HEK293 (cell line): ENCODE data around the gene ARHGAP22.

Experiments
- CTCF ChIA-PET: fragments of 350-600 bp; formaldehyde crosslinking; extraction: SDS; loops from one replicate; lab custom pipeline; 2021; ENCODE audit warnings: antibody characterized with exemption; lab: Yijun Ruan, JAX
- POLR2A ChIA-PET: fragments of 300-600 bp; formaldehyde crosslinking; extraction: SDS; loops from one replicate; lab custom pipeline; 2020; ENCODE audit warnings: antibody characterized with exemption, inconsistent platforms; lab: Yijun Ruan, JAX
- H3K27ac ChIP-seq: fragments of 200-500 bp; sonication (Bioruptor generic); 2 replicates; pipeline ENCODE4 v1.5.1; 2014; ENCODE audit warnings: low read depth, low read length, control low read depth, inconsistent platforms; ENCODE audit errors: extremely low read depth
- H3K36me3 ChIP-seq, 2 experiments: fragments of 200-500 bp in 1 of 2; sonication (Bioruptor generic) in 1 of 2; 1 replicate in 1 of 2; 2 replicates in 1 of 2; pipeline ENCODE4 v1.5.1; 2014 to 2017; ENCODE audit warnings: inconsistent platforms in 2 of 2, low read length in 2 of 2; ENCODE audit not compliant: control insufficient read depth in 2 of 2, insufficient read depth in 1 of 2
- H3K4me1 ChIP-seq: fragments of 200-500 bp; sonication (Bioruptor generic); 2 replicates; pipeline ENCODE4 v1.5.1; 2014; ENCODE audit warnings: mild to moderate bottlenecking, low read length, inconsistent platforms; ENCODE audit not compliant: control insufficient read depth, insufficient read depth
- H3K4me3 ChIP-seq: 2 replicates; pipeline ENCODE4 v1.5.1; 2011; ENCODE audit warnings: low read depth, mild to moderate bottlenecking, control low read depth, low read length, moderate library complexity
- H3K9me3 ChIP-seq: fragments of 200-500 bp; sonication (Bioruptor generic); 2 replicates; pipeline ENCODE4 v1.5.1; 2014; ENCODE audit warnings: low read depth, low read length, inconsistent platforms; ENCODE audit not compliant: control insufficient read depth, insufficient read depth
- EGR2 ChIP-seq: fragments of 450-650 bp; formaldehyde crosslinking; IDR thresholded peaks from 2 replicates; pipeline ENCODE4 v1.5.1; 2016; ENCODE audit warnings: low read depth, missing biosample characterization, missing genetic modification characterization
- INSM2 ChIP-seq: fragments of 450-650 bp; formaldehyde crosslinking; IDR thresholded peaks from 2 replicates; pipeline ENCODE4 v1.5.1; 2016; ENCODE audit warnings: missing biosample characterization, missing genetic modification characterization
- KLF1 ChIP-seq: fragments of 450-650 bp; formaldehyde crosslinking; IDR thresholded peaks from 2 replicates; pipeline ENCODE4 v1.5.1; 2016; ENCODE audit warnings: missing biosample characterization, missing genetic modification characterization
- PRDM2 ChIP-seq: fragments of 450-650 bp; formaldehyde crosslinking; IDR thresholded peaks from 2 replicates; pipeline ENCODE4 v1.5.1; 2016; ENCODE audit warnings: missing biosample characterization, missing genetic modification characterization, borderline replicate concordance
- SP3 ChIP-seq: fragments of 450-650 bp; formaldehyde crosslinking; IDR thresholded peaks from 2 replicates; pipeline ENCODE4 v1.5.1; 2016; ENCODE audit warnings: missing biosample characterization, missing genetic modification characterization
- ZBTB49 ChIP-seq: fragments of 450-650 bp; formaldehyde crosslinking; IDR thresholded peaks from 2 replicates; pipeline ENCODE4 v1.5.1; 2016; ENCODE audit warnings: missing biosample characterization, missing genetic modification characterization, low read depth
- ZBTB7A ChIP-seq: fragments of 450-650 bp; formaldehyde crosslinking; IDR thresholded peaks from 2 replicates; pipeline ENCODE4 v1.5.1; 2016; ENCODE audit warnings: low read depth, missing biosample characterization, missing genetic modification characterization
- ZFP41 ChIP-seq: fragments of 450-650 bp; formaldehyde crosslinking; IDR thresholded peaks from 2 replicates; pipeline ENCODE4 v1.5.1; 2016; ENCODE audit warnings: missing biosample characterization, missing genetic modification characterization, borderline replicate concordance
- ZNF138 ChIP-seq: fragments of 450-650 bp; formaldehyde crosslinking; IDR thresholded peaks from 2 replicates; pipeline ENCODE4 v1.5.1; 2016; ENCODE audit warnings: missing biosample characterization, missing genetic modification characterization, borderline replicate concordance
- ZNF146 ChIP-seq: fragments of 450-650 bp; formaldehyde crosslinking; IDR thresholded peaks from 2 replicates; pipeline ENCODE4 v1.5.1; 2016; ENCODE audit warnings: missing biosample characterization, missing genetic modification characterization
- ZNF148 ChIP-seq: fragments of 450-650 bp; formaldehyde crosslinking; IDR thresholded peaks from 2 replicates; pipeline ENCODE4 v1.5.0; 2017; ENCODE audit warnings: missing biosample characterization, missing genetic modification characterization, borderline replicate concordance
- ZNF239 ChIP-seq: fragments of 450-650 bp; formaldehyde crosslinking; IDR thresholded peaks from 2 replicates; pipeline ENCODE4 v1.5.1; 2016; ENCODE audit warnings: missing biosample characterization, missing genetic modification characterization
- ZNF394 ChIP-seq: fragments of 450-650 bp; formaldehyde crosslinking; IDR thresholded peaks from 2 replicates; pipeline ENCODE4 v1.5.1; 2016; ENCODE audit warnings: missing biosample characterization, missing genetic modification characterization, mild to moderate bottlenecking, moderate library complexity, borderline replicate concordance
- ZNF473 ChIP-seq: fragments of 450-650 bp; formaldehyde crosslinking; IDR thresholded peaks from 2 replicates; pipeline ENCODE4 v1.5.1; 2017; ENCODE audit warnings: missing biosample characterization, missing genetic modification characterization
- ZNF48 ChIP-seq: fragments of 450-650 bp; formaldehyde crosslinking; IDR thresholded peaks from 2 replicates; pipeline ENCODE4 v1.5.1; 2016; ENCODE audit warnings: missing biosample characterization, missing genetic modification characterization
- ZNF623 ChIP-seq: fragments of 450-650 bp; formaldehyde crosslinking; IDR thresholded peaks from 2 replicates; pipeline ENCODE4 v1.5.1; 2016; ENCODE audit warnings: missing biosample characterization, missing genetic modification characterization
- ZNF624 ChIP-seq: fragments of 450-650 bp; formaldehyde crosslinking; IDR thresholded peaks from 2 replicates; pipeline ENCODE4 v1.5.1; 2017; ENCODE audit warnings: missing biosample characterization, missing genetic modification characterization
- ZNF776 ChIP-seq: fragments of 450-650 bp; formaldehyde crosslinking; IDR thresholded peaks from 2 replicates; pipeline ENCODE4 v1.5.0; 2017; ENCODE audit warnings: missing biosample characterization, missing genetic modification characterization, borderline replicate concordance
- ZSCAN30 ChIP-seq: fragments of 450-650 bp; IDR thresholded peaks from 2 replicates; pipeline ENCODE4 v1.5.1; 2018; ENCODE audit warnings: missing biosample characterization, mild to moderate bottlenecking, missing genetic modification characterization, moderate library complexity
- TF ChIP-seq, protein P1 (sequence below): fragments of 450-650 bp; formaldehyde crosslinking; IDR thresholded peaks from 2 replicates; pipeline ENCODE4 v1.5.1; 2016; ENCODE audit warnings: missing biosample characterization, missing genetic modification characterization

The ARHGAP22 gene

DNA sequence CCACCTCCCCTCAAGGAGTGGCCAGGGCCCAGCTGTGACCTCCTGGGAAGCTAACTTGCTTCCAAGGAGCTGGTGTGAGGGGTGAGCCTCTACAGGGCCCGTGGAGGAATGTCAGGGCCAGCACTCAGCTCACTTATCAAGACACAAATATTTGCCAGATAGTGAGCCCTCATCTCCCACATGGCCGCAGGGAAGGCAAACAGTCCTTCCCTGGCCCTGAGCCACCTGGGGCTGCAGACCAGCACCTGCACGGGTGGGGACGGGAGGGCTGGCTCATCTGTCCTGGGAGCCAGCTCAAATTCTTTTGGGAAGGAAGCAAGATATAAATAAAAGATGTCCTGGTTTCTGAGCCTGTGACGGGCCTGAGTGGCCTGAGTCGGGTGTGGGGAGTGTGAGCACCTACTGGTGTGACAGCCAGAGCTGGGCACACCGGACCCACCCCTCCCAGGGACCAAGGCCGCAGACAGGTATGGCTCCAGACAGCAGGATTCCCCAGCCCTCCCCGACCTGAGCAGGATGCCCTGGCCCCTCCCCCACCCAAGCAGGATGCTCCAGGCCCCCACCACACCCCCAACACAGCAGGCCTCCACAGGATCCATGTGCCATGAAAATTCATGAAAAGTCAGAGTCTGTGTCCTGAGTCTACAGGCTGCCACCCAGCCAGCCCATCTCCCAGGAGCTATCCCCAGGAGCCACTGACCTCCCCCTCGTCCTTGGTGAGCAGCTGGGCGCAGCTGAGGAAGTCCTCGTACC, 150.4 kb downstream of the ARHGAP22 start (continued):
- TF ChIP-seq ZNF48 (tag by site-specific recombination) = no peak
- no peak for TF ChIP-seq KLF1
- TF ChIP-seq ZNF146 (tag by site-specific recombination) = no peak

DNA sequence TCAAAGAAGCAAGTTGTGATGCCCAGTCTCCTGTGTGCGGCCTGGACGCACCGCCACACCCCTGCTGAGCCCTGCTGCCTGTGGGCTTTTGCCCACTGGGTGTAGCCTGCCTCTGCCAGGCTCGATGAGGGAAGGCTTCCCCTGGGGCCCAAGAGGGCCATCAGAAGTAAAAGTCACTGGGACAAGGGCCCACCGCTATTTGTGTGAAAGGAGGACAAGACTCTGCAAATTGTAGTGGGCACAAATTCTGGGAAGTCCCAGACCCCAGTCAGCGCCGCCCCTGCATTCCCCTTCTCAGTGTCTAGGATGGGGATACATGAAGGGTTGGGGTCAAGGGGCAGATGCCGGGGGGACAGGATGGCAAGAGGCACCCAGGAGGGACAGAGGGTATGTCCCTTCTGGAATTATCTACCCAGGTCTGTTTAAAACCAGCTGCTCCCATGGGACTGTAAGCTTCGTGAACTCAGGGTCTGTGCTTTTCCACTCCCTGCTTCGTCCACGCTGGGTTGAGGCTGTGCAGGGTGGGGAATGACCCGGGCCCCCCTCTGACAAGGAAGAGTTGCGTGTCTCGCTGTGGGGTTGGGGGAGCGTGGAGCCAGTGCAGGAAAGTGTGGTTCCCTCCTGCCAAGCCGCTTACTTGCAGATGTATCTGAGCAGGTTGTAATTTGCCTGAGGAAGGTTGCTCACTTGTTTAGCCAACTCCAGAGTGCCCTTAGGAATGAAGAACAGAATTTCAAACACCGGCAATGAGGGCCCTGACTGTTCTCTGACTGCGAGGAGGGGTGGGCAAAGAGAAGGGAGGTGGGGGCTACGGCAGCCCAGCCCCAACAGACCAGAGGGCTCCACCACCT, 151.2 kb downstream of the ARHGAP22 start:
- TF ChIP-seq ZNF394 = no peak
- no peak for TF ChIP-seq ZBTB7A (tag by site-specific recombination)
- TF ChIP-seq ZFP41 (tag by site-specific recombination) = no peak
- no peak for TF ChIP-seq ZNF623 (tag by site-specific recombination)
- TF ChIP-seq INSM2 = no peak
- no peak for TF ChIP-seq ZNF239 (tag by site-specific recombination)
- TF ChIP-seq PRDM2 = no peak
- TF ChIP-seq ZBTB49 (tag by site-specific recombination) = no peak
- TF ChIP-seq ZNF776 (tag by site-specific recombination) = no peak
- no peak for TF ChIP-seq ZNF138 (tag by site-specific recombination)
- TF ChIP-seq, protein P1, sequence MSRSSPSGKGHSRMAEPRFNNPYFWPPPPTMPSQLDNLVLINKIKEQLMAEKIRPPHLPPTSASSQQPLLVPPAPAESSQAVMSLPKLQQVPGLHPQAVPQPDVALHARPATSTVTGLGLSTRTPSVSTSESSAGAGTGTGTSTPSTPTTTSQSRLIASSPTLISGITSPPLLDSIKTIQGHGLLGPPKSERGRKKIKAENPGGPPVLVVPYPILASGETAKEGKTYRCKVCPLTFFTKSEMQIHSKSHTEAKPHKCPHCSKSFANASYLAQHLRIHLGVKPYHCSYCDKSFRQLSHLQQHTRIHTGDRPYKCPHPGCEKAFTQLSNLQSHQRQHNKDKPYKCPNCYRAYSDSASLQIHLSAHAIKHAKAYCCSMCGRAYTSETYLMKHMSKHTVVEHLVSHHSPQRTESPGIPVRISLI (tag by site-specific recombination) = no peak
- no peak for TF ChIP-seq ZNF473
- no peak for TF ChIP-seq ZSCAN30 (tag by site-specific recombination)
- no peak for TF ChIP-seq SP3 (tag by site-specific recombination)
- TF ChIP-seq EGR2 (tag by site-specific recombination) = no peak
- TF ChIP-seq KLF1 = no peak
- TF ChIP-seq ZNF624 = no peak
- no peak for TF ChIP-seq ZNF148 (tag by site-specific recombination)
- TF ChIP-seq, all 188 proteins: peak for 0
- no peak overlapping the region for H3K4me3 ChIP-seq
- peaks cover 2% of the 10 kb centered on the region; the same call in 1 of the 2 replicates for H3K4me1 ChIP-seq
- no peaks in the 10 kb centered on the region for H3K9me3 ChIP-seq
- POLR2A ChIA-PET = no interaction called here
- H3K36me3 ChIP-seq = peaks cover 0 to 19% of the 10 kb centered on the region in 2 experiments; a peak in 1 of 3 replicates
- no peak overlapping the region for H3K27ac ChIP-seq
- CTCF ChIA-PET = no interaction called here
